GM23248 (cell line): ENCODE data around the gene GPBAR1. TPM values are rescaled to one million over a fixed set of nuclear protein-coding genes. Genes with fewer than 3 reads are reported as not detected.
"Not testable (repeated sequence)": the region's sequence is repeated elsewhere in the genome, so short reads cannot be mapped to it uniquely, and the experiment has no call there.

ENCODE experiments used
- DNase-seq: peaks from one replicate; pipeline ENCODE4 v3.0.0-alpha.2; 2015
- H2AFZ ChIP-seq: fragments of 200-600 bp; sonication (generic); 2 replicates; pipeline ENCODE4 v1.6.1; 2016; ENCODE audit warnings: antibody characterized with exemption
- H3F3A ChIP-seq: fragments of 200-600 bp; sonication (generic); 2 replicates; pipeline ENCODE4 v1.6.1; 2016; ENCODE audit warnings: mild to moderate bottlenecking, antibody characterized with exemption, mixed run types; ENCODE audit not compliant: insufficient read depth
- H3K27ac ChIP-seq: fragments of 200-600 bp; sonication (generic); 2 replicates; pipeline ENCODE4 v1.5.1; 2016; ENCODE audit warnings: mild to moderate bottlenecking
- H3K27me3 ChIP-seq: fragments of 200-600 bp; sonication (generic); replicated peaks from 2 replicates; pipeline ENCODE4 v1.6.1; 2016; ENCODE audit warnings: mild to moderate bottlenecking; ENCODE audit not compliant: insufficient read depth
- H3K36me3 ChIP-seq: fragments of 200-600 bp; sonication (generic); 2 replicates; pipeline ENCODE4 v1.6.1; 2016; ENCODE audit warnings: low read depth, mild to moderate bottlenecking
- H3K4me1 ChIP-seq: fragments of 200-600 bp; sonication (generic); 2 replicates; pipeline ENCODE4 v1.6.1; 2016; ENCODE audit warnings: mild to moderate bottlenecking; ENCODE audit not compliant: insufficient read depth
- H3K4me2 ChIP-seq: fragments of 200-600 bp; sonication (generic); one replicate; pipeline ENCODE4 v1.6.1; 2016; ENCODE audit warnings: mild to moderate bottlenecking; ENCODE audit not compliant: unreplicated experiment
- H3K4me3 ChIP-seq: fragments of 200-600 bp; sonication (generic); 2 replicates; pipeline ENCODE4 v1.5.1; 2016; ENCODE audit warnings: mild to moderate bottlenecking
- H3K79me2 ChIP-seq: fragments of 200-600 bp; sonication (generic); 2 replicates; pipeline ENCODE4 v1.6.1; 2016; ENCODE audit warnings: mild to moderate bottlenecking; ENCODE audit not compliant: insufficient read depth
- H3K9ac ChIP-seq: fragments of 200-600 bp; sonication (generic); 2 replicates; pipeline ENCODE4 v1.6.1; 2016; ENCODE audit warnings: mild to moderate bottlenecking
- H3K9me2 ChIP-seq: fragments of 200-600 bp; sonication (generic); 2 replicates; pipeline ENCODE4 v1.6.1; 2016; ENCODE audit warnings: mixed run types, mild to moderate bottlenecking, moderate library complexity; ENCODE audit not compliant: insufficient read depth
- H3K9me3 ChIP-seq: fragments of 200-600 bp; sonication (generic); one replicate; pipeline ENCODE4 v1.6.1; 2017; ENCODE audit warnings: low read depth
- H4K20me1 ChIP-seq: fragments of 200-600 bp; sonication (generic); 2 replicates; pipeline ENCODE4 v1.6.0; 2016; ENCODE audit not compliant: insufficient read depth
- EZH2 ChIP-seq: fragments of 200-600 bp; sonication (generic); IDR thresholded peaks from 2 replicates; pipeline ENCODE4 v1.6.1; 2018; ENCODE audit warnings: antibody characterized with exemption, mild to moderate bottlenecking; ENCODE audit not compliant: insufficient read depth, poor library complexity, severe bottlenecking
- EZH2phosphoT487 ChIP-seq: fragments of 200-600 bp; sonication (generic); IDR thresholded peaks from 2 replicates; pipeline ENCODE4 v1.6.1; 2018; ENCODE audit warnings: antibody characterized with exemption, moderate library complexity, mild to moderate bottlenecking, low read depth; ENCODE audit not compliant: insufficient read depth
- WGBS, 2 experiments: methylation state at CpG; one replicate each; pipeline ENCODE4 v1.1.6; 2015 to 2017; ENCODE audit warnings: low lambda C conversion rate in 2 of 2, low coverage in 1 of 2; ENCODE audit errors: missing lambda C conversion rate in 2 of 2; 5-methylcytosine and 5-hydroxymethylcytosine counted together
- in situ Hi-C: fragments of 300-500 bp; cut with MboI; formaldehyde crosslinking; loops from 2 replicates; pipeline ENCODE4 v1.15.0; 2020
- microRNA-seq: library from miRNA; unstranded; fragments of <30 nt; microRNA quantifications from one replicate; pipeline ENCODE4, GENCODE V29; 2016; ENCODE audit warnings: borderline number of aligned reads
- polyA plus RNA-seq: library from polyadenylated mRNA; unstranded; fragments of >200 nt; fragmentation: Nextera tagmentation; extraction: Ambion mirVana; gene quantifications from 2 replicates; pipeline ENCODE4 v1.2.1, GENCODE V29; 2016
- total RNA-seq: library from RNA; depleted of rRNA; stranded (reverse); fragments of >200 nt; shearing (Covaris generic); gene quantifications from 2 replicates; pipeline ENCODE4 v1.2.3, GENCODE V29; 2014; rRNA removed

GPBAR1 gene
- total and polyA plus RNA-seq, 2 experiments from 2014 or later: not detected

DNA sequence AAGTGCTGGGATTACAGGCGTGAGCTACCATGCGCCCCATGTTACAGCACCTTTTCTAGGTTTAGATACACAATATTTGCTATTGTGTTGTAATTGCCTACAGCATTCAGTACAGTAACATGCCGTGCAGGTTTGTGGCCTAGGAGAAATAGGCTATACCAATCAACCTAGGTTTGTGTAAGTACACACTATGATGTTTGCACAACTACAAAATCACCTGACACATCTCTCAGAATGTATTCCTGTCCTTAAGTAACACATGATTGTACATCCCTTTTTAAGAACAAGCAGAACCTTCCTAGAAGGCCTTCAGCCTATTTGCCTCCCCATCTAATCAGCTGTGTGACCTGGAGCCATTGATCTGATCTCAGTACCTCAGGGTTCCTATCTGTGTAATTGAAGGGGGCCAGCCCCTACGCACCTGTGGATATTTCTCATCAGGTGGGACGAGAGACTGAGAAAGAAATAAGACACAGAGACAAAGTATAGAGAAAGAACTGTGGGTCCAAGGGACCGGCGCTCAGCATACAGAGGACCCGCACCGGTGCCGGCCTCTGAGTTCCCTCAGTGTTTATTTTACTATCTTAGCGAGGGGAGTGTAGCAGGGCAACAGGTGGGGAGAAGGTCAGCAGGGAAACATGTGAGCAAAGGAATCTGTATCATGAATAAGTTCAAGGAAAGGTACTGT is 50.2 kb downstream of the GPBAR1 start:
- H3K4me1 ChIP-seq: no peaks in the 10 kb centered on the region
- no peak overlapping the region for H3K4me2 ChIP-seq
- no peak for DNase-seq
- no peaks in the 10 kb centered on the region for H3K9me2 ChIP-seq
- H3F3A ChIP-seq: no peaks in the 10 kb centered on the region
- no peak overlapping the region for H3K4me3 ChIP-seq
- TF ChIP-seq EZH2 (no peak), EZH2phosphoT487 (no peak)
- H3K9me3 ChIP-seq: no peaks in the 10 kb centered on the region
- WGBS, 2 experiments: 79 to 81% methylated on average over 11 of the region's 11 CpGs
- H3K79me2 ChIP-seq: no peaks in the 10 kb centered on the region
- no peak overlapping the region for H3K27ac ChIP-seq
- no peaks in the 10 kb centered on the region for H3K36me3 ChIP-seq
- in situ Hi-C loops: no loop called here
- no peak overlapping the region for H2AFZ ChIP-seq
- H4K20me1 ChIP-seq: no peaks in the 10 kb centered on the region
- no peak overlapping the region for H3K9ac ChIP-seq
- H3K27me3 ChIP-seq: no peaks in the 10 kb centered on the region

DNA sequence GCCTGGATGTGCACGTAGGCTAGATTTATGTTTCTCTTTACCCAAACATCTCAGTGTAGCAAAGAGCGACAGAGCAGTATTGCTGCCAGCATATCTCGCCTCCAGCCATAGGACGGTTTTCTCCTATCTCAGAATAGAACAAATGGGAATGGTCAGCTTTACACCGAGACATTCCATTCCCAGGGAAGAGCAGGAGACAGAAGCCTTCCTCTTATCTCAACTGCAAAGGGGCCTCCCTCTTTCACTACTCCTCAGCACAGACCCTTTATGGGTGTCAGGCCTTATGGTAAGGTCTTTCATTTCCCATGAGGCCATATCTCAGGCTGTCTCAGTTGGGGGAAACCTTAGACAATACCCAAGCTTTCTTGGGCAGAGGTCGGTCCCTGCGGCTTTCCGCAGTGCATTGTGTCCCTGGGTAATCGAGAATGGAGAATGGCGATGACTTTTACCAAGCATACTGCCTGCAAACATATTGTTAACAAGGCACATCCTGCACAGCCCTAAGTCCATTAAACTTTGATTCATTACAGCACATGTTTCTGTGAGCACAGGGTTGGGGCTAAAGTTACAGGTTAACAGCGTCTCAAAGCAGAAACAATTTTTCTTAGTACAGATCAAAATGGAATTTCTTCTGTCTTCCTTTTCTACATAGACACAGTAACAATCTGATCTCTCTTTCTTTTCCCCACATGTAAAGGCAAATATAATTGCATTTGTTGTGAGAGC is 50.9 kb downstream of the GPBAR1 start:
- H3K27ac ChIP-seq, H3K9me3 ChIP-seq, H3K4me3 ChIP-seq, H3K9me2 ChIP-seq, H4K20me1 ChIP-seq, H3K36me3 ChIP-seq, H3F3A ChIP-seq, H3K4me1 ChIP-seq, H3K4me2 ChIP-seq, H3K79me2 ChIP-seq, H3K27me3 ChIP-seq, DNase-seq, H3K9ac ChIP-seq, in situ Hi-C loops, H2AFZ ChIP-seq: not testable (repeated sequence)
- WGBS, 2 experiments: 92 to 93% methylated on average over 11 of the region's 11 CpGs

DNA sequence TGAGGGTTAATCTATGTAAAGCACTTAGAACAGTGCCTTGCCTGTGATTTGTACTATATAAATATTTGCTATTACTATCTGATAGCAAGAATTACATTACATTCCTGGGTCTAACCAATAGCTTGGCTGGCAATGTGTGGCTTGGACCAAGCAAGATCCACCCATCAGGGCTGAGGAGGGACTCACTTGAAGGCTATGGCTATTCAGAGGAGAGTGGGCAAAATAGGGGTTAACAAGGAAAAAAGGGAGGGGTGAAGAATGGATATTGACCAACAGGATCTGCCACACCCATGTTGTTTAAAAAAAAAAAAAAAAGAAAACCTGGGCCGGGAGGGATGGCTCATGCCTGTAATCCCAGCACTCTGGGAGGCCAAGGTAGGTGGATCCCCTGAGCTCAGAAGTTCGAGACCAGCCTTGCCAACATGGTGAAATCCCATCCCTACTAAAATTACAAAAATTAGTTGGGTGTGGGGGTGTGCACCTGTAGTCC is 51.5 kb downstream of the GPBAR1 start:
- Histone ChIP-seq H3F3A (no peaks in the 10 kb centered on the region), H3K4me1 (no peaks in the 10 kb centered on the region), H3K9me2 (no peaks in the 10 kb centered on the region), H3K4me3 (no peak overlapping the region), H3K36me3 (no peaks in the 10 kb centered on the region), H3K4me2 (no peak overlapping the region), H3K9me3 (no peaks in the 10 kb centered on the region), H3K79me2 (no peaks in the 10 kb centered on the region), H3K27ac (no peak overlapping the region), H3K9ac (no peak overlapping the region), H4K20me1 (no peaks in the 10 kb centered on the region), H3K27me3 (no peaks in the 10 kb centered on the region), H2AFZ (no peak overlapping the region)
- TF ChIP-seq EZH2 (no peak), EZH2phosphoT487 (no peak)
- DNase-seq: no peak
- in situ Hi-C loops: no loop called here
- WGBS, 2 experiments: 40 to 58% methylated on average over 2 of the region's 2 CpGs

DNA sequence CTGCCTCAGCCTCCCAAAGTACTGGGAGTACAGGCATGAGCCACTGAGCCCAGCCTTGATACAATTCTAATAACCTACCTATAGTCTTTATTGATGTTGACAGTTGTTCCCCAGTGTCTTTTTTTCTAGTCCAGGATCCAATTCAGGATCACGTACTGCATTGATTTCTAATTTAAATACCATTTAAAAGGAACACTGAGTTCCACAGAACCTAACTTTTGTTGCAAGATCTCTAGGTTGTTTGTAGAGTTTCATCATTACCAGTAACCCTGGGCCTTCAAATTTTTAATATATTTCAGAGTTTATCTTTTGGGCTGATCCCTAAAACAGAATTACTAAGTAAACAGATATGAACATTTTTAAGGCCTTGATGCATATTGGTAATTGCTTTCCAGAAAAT is 52.5 kb downstream of the GPBAR1 start:
- Histone ChIP-seq H3K4me3 (no peak overlapping the region), H3K79me2 (no peaks in the 10 kb centered on the region), H3K27ac (no peak overlapping the region), H2AFZ (no peak overlapping the region), H3K9me2 (no peaks in the 10 kb centered on the region), H3K9ac (no peak overlapping the region), H3K27me3 (no peaks in the 10 kb centered on the region), H3K4me2 (no peak overlapping the region), H3K36me3 (no peaks in the 10 kb centered on the region), H3K4me1 (no peaks in the 10 kb centered on the region), H4K20me1 (no peaks in the 10 kb centered on the region), H3K9me3 (no peaks in the 10 kb centered on the region), H3F3A (no peaks in the 10 kb centered on the region)
- DNase-seq: no peak
- in situ Hi-C loops: no loop called here
- TF ChIP-seq EZH2phosphoT487 (no peak), EZH2 (no peak)
- WGBS, 2 experiments: 65 to 78% methylated on average over 1 of the region's 1 CpG

Small RNA genes lying within 50 kb of the gene (microRNA-seq; reads per million reads assigned to microRNA genes)
- 5.1 reads per million, percentile 2 among the genes with 10 or more reads in this experiment for gene MIR6513

Other genes starting within 250 kb of the GPBAR1 start
- gene RUFY4, start 191.8 kb upstream of the GPBAR1 start, total RNA-seq: not detected in 2 replicates
- gene RUFY4, start 191.8 kb upstream of the GPBAR1 start, polyA plus RNA-seq: not detected in 2 replicates
- not detected in 2 replicates for gene CXCR2, start 135.0 kb upstream of the GPBAR1 start, total RNA-seq
- not detected in 2 replicates for gene CXCR2, start 135.0 kb upstream of the GPBAR1 start, polyA plus RNA-seq
- not detected in 2 replicates for gene CXCR1, start 94.1 kb upstream of the GPBAR1 start, total RNA-seq
- not detected in 2 replicates for gene CXCR1, start 94.1 kb upstream of the GPBAR1 start, polyA plus RNA-seq
- 568 and 644 TPM in 2 replicates for gene ARPC2, start 43.8 kb upstream of the GPBAR1 start, total RNA-seq
- gene ARPC2, start 43.8 kb upstream of the GPBAR1 start, polyA plus RNA-seq: 837 and 851 TPM in 2 replicates
- gene AAMP, start 9.1 kb downstream of the GPBAR1 start, total RNA-seq: 117 and 191 TPM in 2 replicates
- 112 and 114 TPM in 2 replicates for gene AAMP, start 9.1 kb downstream of the GPBAR1 start, polyA plus RNA-seq
- 22.8 and 28.6 TPM in 2 replicates for gene PNKD, start 9.5 kb downstream of the GPBAR1 start, total RNA-seq
- 79.3 and 82.7 TPM in 2 replicates for gene PNKD, start 9.5 kb downstream of the GPBAR1 start, polyA plus RNA-seq
- gene TMBIM1, start 31.5 kb downstream of the GPBAR1 start, total RNA-seq: 178 and 214 TPM in 2 replicates
- gene TMBIM1, start 31.5 kb downstream of the GPBAR1 start, polyA plus RNA-seq: 164 and 166 TPM in 2 replicates
- gene CATIP, start 95.8 kb downstream of the GPBAR1 start, total RNA-seq: not detected in 2 replicates
- gene CATIP, start 95.8 kb downstream of the GPBAR1 start, polyA plus RNA-seq: not detected in 2 replicates
- gene SLC11A1, start 121.3 kb downstream of the GPBAR1 start, total RNA-seq: not detected in 2 replicates
- gene SLC11A1, start 121.3 kb downstream of the GPBAR1 start, polyA plus RNA-seq: 0.13 and 0.16 TPM in 2 replicates
- gene CTDSP1, start 138.9 kb downstream of the GPBAR1 start, total RNA-seq: 82.7 and 119 TPM in 2 replicates
- gene CTDSP1, start 138.9 kb downstream of the GPBAR1 start, polyA plus RNA-seq: 28.5 and 31.0 TPM in 2 replicates
- gene VIL1, start 158.1 kb downstream of the GPBAR1 start, total RNA-seq: not detected in 2 replicates
- not detected in 2 replicates for gene VIL1, start 158.1 kb downstream of the GPBAR1 start, polyA plus RNA-seq